HEK293T (cell line): ENCODE measurements around the gene ARG2.

Experiments
- CTCF ChIA-PET: fragments of 350-600 bp; formaldehyde crosslinking; extraction: SDS; loops from one replicate; lab custom pipeline; 2021; ENCODE audit warnings: antibody characterized with exemption, inconsistent platforms; lab: Yijun Ruan, JAX
- POLR2A ChIA-PET: fragments of 350-600 bp; formaldehyde crosslinking; extraction: SDS; loops from one replicate; lab custom pipeline; 2020; ENCODE audit warnings: antibody characterized with exemption, inconsistent platforms; lab: Yijun Ruan, JAX
- DNase-seq: peaks from one replicate; pipeline ENCODE4 v3.0.0; 2012; ENCODE audit warnings: mixed read lengths; ENCODE audit errors: extremely low spot score
- ARNT ChIP-seq: fragments of 450-650 bp; IDR thresholded peaks from 2 replicates; pipeline ENCODE4 v1.6.1; 2017; ENCODE audit warnings: mild to moderate bottlenecking
- BHLHE40 ChIP-seq: fragments of 450-650 bp; IDR thresholded peaks from 2 replicates; pipeline ENCODE4 v1.6.1; 2016; ENCODE audit warnings: mild to moderate bottlenecking, moderate library complexity, borderline replicate concordance
- CTBP1 ChIP-seq: fragments of 450-650 bp; IDR thresholded peaks from 2 replicates; pipeline ENCODE4 v1.6.1; 2016; ENCODE audit warnings: borderline replicate concordance
- ELF4 ChIP-seq: fragments of 450-650 bp; IDR thresholded peaks from 2 replicates; pipeline ENCODE4 v1.6.1; 2017; ENCODE audit warnings: antibody characterized with exemption
- FOXA1 ChIP-seq: fragments of 450-650 bp; IDR thresholded peaks from 2 replicates; pipeline ENCODE4 v1.6.1; 2016; ENCODE audit warnings: mild to moderate bottlenecking
- FOXK2 ChIP-seq: fragments of 450-650 bp; IDR thresholded peaks from 2 replicates; pipeline ENCODE4 v1.6.1; 2016; ENCODE audit warnings: mild to moderate bottlenecking
- FOXM1 ChIP-seq: fragments of 450-650 bp; IDR thresholded peaks from 2 replicates; pipeline ENCODE4 v1.6.1; 2017; ENCODE audit warnings: mild to moderate bottlenecking, borderline replicate concordance
- HDGF ChIP-seq: fragments of 450-650 bp; IDR thresholded peaks from 2 replicates; pipeline ENCODE4 v1.6.1; 2017; ENCODE audit warnings: antibody characterized with exemption, borderline replicate concordance
- L3MBTL2 ChIP-seq: fragments of 450-650 bp; conservative IDR thresholded peaks from 2 replicates; pipeline ENCODE4 v1.6.1; 2016; ENCODE audit warnings: mild to moderate bottlenecking
- LEF1 ChIP-seq: fragments of 450-650 bp; IDR thresholded peaks from 2 replicates; pipeline ENCODE4 v1.6.1; 2017; ENCODE audit warnings: mild to moderate bottlenecking, borderline replicate concordance
- NFRKB ChIP-seq: fragments of 450-650 bp; IDR thresholded peaks from 2 replicates; pipeline ENCODE4 v1.6.1; 2016; ENCODE audit warnings: mild to moderate bottlenecking, moderate library complexity
- SP1 ChIP-seq: fragments of 450-650 bp; IDR thresholded peaks from 2 replicates; pipeline ENCODE4 v1.6.1; 2017
- SUZ12 ChIP-seq: fragments of 450-650 bp; IDR thresholded peaks from 2 replicates; pipeline ENCODE4 v1.6.1; 2016; ENCODE audit warnings: mild to moderate bottlenecking
- TARDBP ChIP-seq: fragments of 450-650 bp; IDR thresholded peaks from 2 replicates; pipeline ENCODE4 v1.6.1; 2016
- ZNF384 ChIP-seq: fragments of 450-650 bp; IDR thresholded peaks from 2 replicates; pipeline ENCODE4 v1.6.1; 2016
- TF ChIP-seq, protein P1 (sequence below): fragments of 450-650 bp; IDR thresholded peaks from 2 replicates; pipeline ENCODE4 v1.6.1; 2016

ARG2 gene

GRCh38 chr14:67641902-67642749 is 22.4 kb downstream of the ARG2 start:
- CTCF ChIA-PET, result no interaction called here
- POLR2A ChIA-PET, result no interaction called here
- DNase-seq, result no peak
- TF ChIP-seq FOXM1, result no peak
- TF ChIP-seq ARNT, result no peak
- TF ChIP-seq ELF4, result no peak
- no peak for TF ChIP-seq SUZ12
- TF ChIP-seq SP1, result no peak
- TF ChIP-seq LEF1, result no peak
- TF ChIP-seq, protein P1, sequence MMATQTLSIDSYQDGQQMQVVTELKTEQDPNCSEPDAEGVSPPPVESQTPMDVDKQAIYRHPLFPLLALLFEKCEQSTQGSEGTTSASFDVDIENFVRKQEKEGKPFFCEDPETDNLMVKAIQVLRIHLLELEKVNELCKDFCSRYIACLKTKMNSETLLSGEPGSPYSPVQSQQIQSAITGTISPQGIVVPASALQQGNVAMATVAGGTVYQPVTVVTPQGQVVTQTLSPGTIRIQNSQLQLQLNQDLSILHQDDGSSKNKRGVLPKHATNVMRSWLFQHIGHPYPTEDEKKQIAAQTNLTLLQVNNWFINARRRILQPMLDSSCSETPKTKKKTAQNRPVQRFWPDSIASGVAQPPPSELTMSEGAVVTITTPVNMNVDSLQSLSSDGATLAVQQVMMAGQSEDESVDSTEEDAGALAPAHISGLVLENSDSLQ, result no peak
- no peak for TF ChIP-seq ZNF384
- no peak for TF ChIP-seq TARDBP

- DNase-seq, result no peak
- POLR2A ChIA-PET, result interaction anchor here (1.0 to 1.6 kb wide), 2 partner anchors 9 to 44 kb away, joined by 3 to 5 read pairs; partner anchors contain the start of gene PIGH
- CTCF ChIA-PET, result interaction anchor here (1.2 kb wide), 1 partner anchor 61 kb away, joined by 4 read pairs; no protein-coding TSS in a partner anchor
- no peak for TF ChIP-seq LEF1
- TF ChIP-seq TARDBP, result no peak
- TF ChIP-seq HDGF, result no peak
- TF ChIP-seq FOXA1, result no peak
- no peak for TF ChIP-seq SUZ12
Observed at GRCh38 chr14:67643713-67644112, 24.0 kb downstream of the ARG2 start.

DNA sequence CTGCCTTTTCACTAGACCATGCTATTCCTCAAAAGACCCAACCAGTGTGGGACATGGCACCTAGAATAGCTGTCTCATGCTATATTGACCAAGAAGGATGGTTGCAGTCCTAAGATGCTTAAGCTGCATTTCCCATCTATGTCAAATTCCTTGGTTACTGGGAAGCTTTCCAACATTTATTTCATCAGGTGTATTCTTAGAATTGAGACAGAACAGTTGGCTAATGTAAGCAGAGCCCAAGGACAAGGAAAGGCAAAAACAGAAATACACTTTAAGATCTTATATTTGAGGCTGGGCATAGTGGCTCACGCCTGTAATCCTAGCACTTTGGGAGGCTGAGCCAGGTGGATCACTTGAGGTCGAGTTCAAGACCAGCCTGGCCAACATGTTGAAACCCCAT is 24.7 kb downstream of the ARG2 start:
- ChIA-PET CTCF (interaction anchor here (0.7 to 1.2 kb wide), 2 partner anchors 60 to 222 kb away, joined by 4 to 7 read pairs; no protein-coding TSS in a partner anchor), POLR2A (interaction anchor here (0.9 to 1.6 kb wide), 3 partner anchors 8 to 45 kb away, joined by 3 to 5 read pairs (median 3); partner anchors contain the start of gene PIGH)
- DNase-seq, result no peak
- TF ChIP-seq FOXK2, result no peak
- no peak for TF ChIP-seq CTBP1
- TF ChIP-seq TARDBP, result no peak
- no peak for TF ChIP-seq NFRKB

DNA sequence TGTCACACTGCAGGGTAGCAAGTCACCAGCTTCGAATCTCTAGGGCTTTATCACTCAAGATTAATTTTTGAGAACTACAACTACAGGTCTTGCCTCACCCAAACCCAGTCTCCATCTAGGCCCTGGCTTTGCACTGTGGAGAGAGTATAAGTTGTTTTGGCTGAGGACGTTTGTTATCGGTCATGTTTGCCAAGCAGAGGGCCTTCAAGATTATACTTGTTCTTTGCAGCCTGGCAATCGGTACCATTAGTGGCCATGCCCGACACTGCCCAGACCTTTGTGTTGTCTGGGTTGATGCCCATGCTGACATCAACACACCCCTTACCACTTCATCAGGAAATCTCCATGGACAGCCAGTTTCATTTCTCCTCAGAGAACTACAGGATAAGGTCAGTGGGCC is 25.7 kb downstream of the ARG2 start:
- ChIA-PET POLR2A (no interaction called here), CTCF (no interaction called here)

GRCh38 chr14:67646131-67646530 is 26.4 kb downstream of the ARG2 start:
- TF ChIP-seq ELF4 (no peak), HDGF (no peak), FOXA1 (no peak), NFRKB (no peak), SP1 (no peak), TARDBP (no peak), ZNF384 (no peak), BHLHE40 (no peak), CTBP1 (no peak), LEF1 (no peak), FOXM1 (no peak), ARNT (no peak), L3MBTL2 (no peak), SUZ12 (no peak), FOXK2 (no peak)
- TF ChIP-seq, protein P1, result no peak
- POLR2A ChIA-PET, result no interaction called here
- no peak for DNase-seq
- CTCF ChIA-PET, result no interaction called here

More for the DNA sequence above, 25.7 kb downstream of the ARG2 start:
- TF ChIP-seq BHLHE40, result no peak
- DNase-seq, result no peak

DNA sequence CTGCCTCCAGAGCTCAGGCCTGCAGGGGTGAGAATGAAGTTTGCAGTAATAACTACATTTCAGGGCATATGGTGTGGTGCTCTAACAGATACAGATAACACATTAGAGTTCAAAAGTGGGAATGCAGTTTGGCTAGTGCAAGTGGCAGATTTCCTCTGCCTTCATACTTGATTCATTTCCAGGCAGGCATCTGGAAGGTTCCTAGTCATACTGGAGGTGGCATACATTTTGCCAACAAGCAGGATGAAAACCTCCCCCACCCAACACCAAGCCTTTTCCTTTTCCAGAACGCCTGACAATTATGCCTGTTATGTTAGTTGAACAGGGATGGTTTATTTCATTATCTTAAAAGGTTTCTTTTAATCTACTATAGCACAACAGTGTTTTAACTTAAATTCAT is 30.4 kb downstream of the ARG2 start:
- POLR2A ChIA-PET, result no interaction called here
- TF ChIP-seq CTBP1, result no peak
- CTCF ChIA-PET, result no interaction called here
- no peak for DNase-seq

- ChIA-PET CTCF (no interaction called here), POLR2A (no interaction called here)
- TF ChIP-seq, protein P1, result no peak
- TF ChIP-seq HDGF, result no peak
- TF ChIP-seq L3MBTL2, result no peak
- no peak for TF ChIP-seq BHLHE40
- TF ChIP-seq SUZ12, result no peak
- DNase-seq, result no peak
Observed at GRCh38 chr14:67650694-67651093, 31.0 kb downstream of the ARG2 start.
